RPMI7951 (cell line): Measurements from ENCODE around the gene CAB39. TPM values are rescaled to one million over a fixed set of nuclear protein-coding genes. Genes with fewer than 3 reads are reported as not detected.

ENCODE experiments used
- DNase-seq: peaks from one replicate; pipeline ENCODE4 v3.0.0-alpha.2; 2012; ENCODE audit warnings: low read depth
- total RNA-seq: library from RNA; depleted of rRNA; stranded (reverse); fragments of >200 nt; shearing (Covaris generic); gene quantifications from 2 replicates; pipeline ENCODE4 v1.2.3, GENCODE V29; 2014; rRNA removed

The CAB39 gene
- total RNA-seq: 87.8 and 101 TPM in 2 replicates

DNA sequence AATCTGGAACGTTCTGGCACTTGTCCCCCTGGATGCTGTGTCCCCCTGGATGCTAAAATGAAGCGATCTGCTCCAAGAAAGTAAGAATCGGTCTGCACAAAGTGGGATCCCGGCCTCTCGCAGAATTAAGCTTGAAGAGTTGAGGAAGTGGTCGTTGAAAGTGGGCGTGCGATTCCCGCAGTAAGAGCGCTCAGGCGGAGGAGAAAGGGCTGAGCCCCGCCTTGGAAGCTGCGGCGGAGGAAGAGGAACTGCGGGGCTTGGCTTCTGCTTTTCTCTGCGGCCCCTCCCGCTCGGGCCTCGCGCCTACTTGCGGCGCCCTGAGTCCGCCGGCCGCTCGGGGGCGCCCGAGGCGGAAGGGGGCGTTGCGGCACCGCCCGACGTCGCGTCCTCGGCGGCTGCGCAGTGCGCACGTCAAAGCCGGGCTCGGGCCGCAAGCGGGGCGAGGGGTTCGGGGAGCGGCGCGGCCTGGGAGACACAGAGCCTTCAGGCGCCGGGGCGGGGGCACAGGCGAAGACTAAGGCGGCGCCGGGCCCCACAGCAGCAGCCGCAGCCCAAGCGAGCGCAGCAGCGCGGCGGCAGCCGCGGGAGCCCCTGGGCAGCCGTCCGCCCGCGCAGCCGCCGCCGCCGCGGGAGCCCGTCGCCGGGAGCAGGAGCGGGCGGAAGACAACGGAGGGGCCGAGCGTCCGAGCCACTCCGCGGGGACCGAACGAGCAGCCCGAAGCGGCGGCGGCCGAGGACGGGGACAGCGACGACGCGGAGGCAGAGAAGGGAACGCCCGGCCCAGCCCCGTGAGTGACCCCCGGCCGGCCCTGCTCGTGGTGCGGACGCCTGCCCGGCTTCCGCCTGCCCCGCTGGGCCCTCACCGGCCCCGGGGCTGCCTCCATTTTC, at the start of gene CAB39:
Gene CAB39, plus strand, starts transcription at position 400 of the 888 bp plus-strand sequence. CDS start 47,160 bp downstream, outside the sequence.
- peak; percentile 90 for DNase-seq

- peak; percentile 63 for DNase-seq
Observed at GRCh38 chr2:230664128-230664527, 48.5 kb upstream of the CAB39 start.

GRCh38 chr2:230664844-230665243, 47.8 kb upstream of the CAB39 start:
- DNase-seq: no peak

DNA sequence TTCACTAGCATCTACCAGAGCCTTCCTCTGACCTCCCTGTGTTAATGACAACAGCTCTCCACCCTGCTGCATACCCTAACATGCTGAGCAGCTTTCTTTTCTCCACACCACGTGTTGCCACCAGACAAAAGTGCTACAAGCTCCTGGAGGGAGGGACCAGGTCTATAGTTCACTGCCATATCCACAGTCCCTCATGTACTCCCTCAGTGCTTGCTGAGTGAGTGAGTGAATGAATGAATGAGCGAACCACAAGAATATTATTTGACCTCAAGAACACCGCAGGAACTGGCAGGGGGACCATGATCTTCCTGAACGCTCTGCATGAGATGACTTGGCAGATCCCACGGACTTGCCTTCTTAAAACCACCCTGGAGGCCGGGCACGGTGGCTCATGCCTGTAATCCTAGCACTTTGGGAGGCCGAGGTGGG, 47.4 kb upstream of the CAB39 start:
- DNase-seq: no peak

- DNase-seq: no peak
Observed at GRCh38 chr2:230666446-230666845, 46.2 kb upstream of the CAB39 start.

- DNase-seq: peak; percentile 91
Observed at GRCh38 chr2:230666885-230667712, 45.5 kb upstream of the CAB39 start.

DNA sequence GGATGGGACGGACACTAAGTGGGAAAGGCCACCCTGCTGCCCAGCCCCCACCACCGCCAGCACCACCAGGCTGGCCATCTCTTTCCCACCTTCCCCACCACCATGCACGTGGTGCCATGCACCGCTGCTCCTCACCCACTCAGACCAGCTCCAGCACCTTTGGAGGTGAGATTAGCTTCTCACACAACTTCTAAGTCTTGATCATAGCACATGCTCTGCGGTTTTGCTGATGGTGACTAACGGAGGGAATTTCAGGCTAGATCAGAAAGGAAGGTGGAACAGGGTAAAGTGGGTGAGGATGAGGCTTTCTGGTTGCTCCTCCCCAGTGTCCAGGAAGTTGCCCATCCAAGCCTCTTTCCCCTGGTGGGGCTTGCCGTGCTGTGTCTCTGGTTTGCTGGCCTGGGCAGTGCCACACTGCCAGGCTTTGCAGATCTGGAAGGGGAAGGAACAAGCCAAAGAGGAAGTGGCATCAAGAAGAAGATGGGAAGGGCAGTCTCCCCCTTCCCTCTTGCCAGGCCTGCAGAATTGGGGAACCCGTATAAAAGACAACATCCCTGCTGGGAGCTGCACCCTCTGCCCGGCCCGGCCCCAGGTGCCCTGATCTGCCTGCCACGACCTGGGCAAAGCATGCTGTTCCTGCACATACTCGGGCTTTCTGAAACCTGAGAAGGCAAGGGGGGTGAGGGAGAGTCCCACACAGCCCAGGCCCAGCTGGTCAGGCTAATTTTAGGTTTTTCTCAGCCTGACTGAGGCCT, 44.3 kb upstream of the CAB39 start:
- peak; percentile 92 for DNase-seq

DNA sequence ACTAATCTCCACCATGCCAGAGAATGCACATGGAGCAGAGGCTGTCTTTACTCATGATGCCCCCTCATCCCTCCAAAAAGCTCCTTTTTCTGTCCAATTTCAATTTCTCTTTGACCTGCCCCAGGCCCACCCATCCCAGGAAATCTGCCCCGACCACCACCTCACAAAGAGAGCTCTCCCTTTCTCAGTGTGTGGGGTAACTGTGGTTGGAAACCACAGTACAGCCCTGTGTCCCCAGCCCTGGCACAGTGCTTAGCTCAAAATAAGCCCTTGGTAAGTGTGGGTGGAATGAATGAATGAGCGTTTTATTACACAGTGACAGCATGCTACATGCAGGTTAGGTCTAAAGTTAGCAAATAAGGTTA, 43.7 kb upstream of the CAB39 start:
- no peak for DNase-seq

DNA sequence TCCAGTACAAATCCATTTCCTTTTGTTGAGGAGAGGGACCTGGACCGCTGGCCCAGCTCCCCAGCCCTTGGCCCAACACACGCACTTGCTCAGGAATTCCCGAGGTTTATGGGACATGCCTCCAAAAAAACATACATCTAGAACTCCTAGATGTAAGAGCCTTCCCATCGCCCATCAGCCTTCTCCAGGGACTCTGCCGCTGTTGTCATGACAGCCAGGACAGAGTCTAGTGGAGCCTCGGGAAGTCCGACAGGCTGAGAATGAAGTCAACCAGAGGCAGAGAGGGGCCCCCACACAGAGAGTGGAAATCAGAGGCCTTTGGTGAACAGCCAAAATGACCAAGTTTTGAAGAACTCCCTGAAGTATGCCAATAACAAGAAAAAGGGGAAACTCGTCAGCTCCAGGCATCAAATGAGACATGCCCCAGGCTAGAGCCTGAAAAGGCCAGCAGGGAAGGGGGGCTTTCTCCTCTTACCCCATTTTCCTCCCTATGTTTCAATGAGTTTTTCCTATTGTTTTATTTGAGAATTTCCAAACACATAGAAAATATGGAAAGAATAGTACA, 43.2 kb upstream of the CAB39 start:
- DNase-seq: peak; percentile 42

- DNase-seq: peak; percentile 97
Observed at GRCh38 chr2:230671117-230671516, 41.5 kb upstream of the CAB39 start.

GRCh38 chr2:230672836-230673235, 39.8 kb upstream of the CAB39 start:
- no peak for DNase-seq

GRCh38 chr2:230674401-230674800, 38.2 kb upstream of the CAB39 start:
- DNase-seq: no peak

DNA sequence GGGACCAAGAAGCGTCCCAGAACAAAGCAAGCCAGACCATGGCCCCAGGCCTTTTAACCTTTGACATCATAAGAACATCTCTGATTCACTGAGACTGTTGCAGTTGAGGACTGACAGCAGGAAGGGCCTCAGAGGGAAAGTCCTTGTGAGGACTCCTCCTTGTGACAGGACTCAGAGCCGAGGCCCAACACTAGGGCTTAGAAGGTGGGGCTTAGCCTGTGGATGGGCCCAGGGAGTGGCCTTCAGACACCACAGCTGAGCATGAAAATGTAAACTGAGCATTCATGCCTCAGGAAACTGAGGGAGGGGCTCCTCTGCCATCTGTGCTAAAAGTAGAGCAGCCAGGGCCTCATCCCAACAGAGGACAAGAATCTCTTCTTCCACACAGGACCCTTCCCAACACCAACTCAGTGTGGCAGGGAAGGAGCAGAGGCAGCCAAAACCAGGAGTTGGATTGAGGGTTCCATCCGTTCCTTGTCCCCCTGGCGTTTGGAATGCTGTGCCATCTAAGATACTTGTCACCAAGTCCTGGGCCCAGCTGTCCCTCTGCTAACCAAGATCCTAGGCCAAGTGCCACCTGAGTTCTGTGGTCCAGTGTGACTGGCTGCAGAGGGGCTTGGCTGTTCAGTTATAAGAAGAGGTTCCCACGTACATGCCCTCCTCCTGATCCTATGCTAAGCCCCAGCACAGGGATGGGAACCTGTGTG, 37.5 kb upstream of the CAB39 start:
- DNase-seq: peak; percentile 31

GRCh38 chr2:230676546-230676945, 36.1 kb upstream of the CAB39 start:
- no peak for DNase-seq

DNA sequence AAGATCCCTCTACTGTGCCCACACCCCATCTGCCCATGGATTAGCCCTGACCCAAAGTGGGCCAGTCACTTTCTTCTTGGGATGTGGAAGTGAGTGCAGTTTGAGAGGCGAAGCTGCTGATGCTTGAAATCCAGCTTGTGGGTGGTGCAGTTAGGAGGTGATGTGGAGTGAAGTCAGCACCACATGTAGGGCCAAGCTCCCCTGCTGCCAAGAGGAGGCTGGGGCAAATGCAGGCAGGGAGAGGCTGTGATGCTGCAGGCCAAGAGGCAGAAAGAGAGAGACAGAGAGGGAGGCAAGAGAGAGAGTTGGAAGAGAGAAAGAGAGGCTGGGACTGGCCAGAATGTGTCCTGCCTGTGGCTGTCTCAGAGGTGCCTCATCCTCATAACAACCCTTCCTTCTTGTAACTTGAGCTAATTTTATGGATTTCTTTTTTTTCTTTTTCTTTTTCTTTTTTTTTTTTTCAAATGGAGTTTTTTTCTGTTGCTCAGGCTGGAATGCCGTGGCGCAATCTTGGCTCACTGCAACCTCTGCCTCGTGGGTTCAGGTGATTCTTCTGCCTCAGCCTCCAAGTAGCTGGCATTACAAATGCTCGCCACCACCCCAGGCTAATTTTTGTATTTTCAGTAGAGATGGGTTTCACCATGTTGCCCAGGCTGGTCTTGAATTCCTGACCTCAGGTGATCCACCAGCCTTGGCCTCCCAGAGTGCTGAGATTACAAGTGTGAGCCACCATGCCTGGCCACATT, 35.3 kb upstream of the CAB39 start:
- DNase-seq: peak; percentile 35

DNA sequence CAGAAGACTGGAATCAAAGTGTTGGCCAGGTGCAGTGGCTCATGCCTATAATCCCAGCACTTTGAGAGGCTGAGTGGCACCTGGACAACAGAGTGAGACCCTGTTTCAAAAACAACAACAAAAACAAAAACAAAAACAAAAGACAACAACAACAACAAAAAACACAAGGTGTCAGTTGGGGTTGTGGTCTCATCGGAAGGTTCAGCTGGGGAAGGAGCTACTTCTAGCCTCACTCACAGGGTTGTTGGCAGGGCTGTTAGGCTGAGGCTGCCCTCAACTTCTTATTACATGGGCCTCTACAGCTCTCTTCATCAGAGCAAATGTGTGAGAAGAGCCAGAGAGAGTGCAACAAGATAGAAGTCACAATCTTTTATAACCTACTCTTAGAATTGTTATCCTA, 34.6 kb upstream of the CAB39 start:
- no peak for DNase-seq

- no peak for DNase-seq
Observed at GRCh38 chr2:230678451-230678850, 34.2 kb upstream of the CAB39 start.

- DNase-seq: peak; percentile 97
Observed at GRCh38 chr2:230680463-230681170, 32.0 kb upstream of the CAB39 start.

DNA sequence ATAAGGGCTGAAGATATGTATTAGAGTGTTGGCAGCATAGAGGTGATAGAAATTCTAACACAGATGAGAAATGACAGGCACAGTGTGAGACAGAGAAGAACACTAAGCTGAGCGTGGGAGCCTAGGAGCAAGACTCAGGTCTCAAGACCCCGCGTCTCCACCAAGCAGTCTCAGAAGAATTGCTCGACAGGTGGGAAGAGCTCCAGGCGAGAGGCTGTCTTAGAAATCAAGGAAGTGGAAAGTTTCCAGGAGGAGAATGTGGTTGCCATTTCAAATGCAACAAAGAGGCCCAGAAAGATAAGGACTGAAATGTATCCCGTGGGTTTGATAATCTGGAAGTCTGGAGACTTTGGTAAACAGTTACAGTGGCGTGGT, 31.5 kb upstream of the CAB39 start:
- DNase-seq: no peak

GRCh38 chr2:230682546-230682945, 30.1 kb upstream of the CAB39 start:
- no peak for DNase-seq
